ENCODE data around the gene DDX4. TPM values are rescaled to one million over a fixed set of nuclear protein-coding genes. Genes with fewer than 3 reads are reported as not detected.

DDX4 gene
- total RNA-seq, 1 experiment from 2014 or later = not detected

DNA sequence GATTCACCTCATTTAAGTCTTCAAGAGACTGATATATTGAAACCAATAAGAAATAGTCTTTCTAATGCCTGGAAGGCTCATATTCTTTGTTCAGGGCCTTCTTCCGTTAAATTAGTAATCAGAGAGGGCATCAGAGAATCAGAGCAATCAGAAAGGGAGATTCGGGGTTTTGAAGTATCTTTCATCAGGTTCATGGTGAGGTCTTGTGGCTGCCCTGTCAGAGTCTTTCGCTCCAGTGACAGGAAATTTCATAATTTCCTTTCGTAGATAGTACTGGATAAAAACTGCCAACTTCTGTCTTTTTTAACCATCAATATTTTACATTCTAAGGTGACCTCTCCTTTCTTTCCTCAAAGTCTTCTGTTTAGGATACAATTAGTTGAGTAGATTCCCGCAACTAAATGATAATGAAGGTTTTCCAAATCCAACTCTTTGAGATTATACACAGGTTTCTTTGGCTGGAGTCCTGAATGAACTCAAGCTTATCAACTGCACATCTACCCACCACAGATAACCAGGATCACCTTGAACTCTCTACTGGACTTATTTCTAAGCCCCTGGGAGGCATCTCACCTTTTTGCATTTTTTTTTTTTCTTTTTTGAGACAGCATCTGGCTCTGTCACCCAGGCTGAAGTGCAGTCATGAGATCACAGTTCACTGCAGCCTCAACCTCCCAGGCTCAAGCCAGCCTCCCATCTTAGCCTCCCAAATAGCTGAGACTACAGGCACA is 118.8 kb downstream of the DDX4 start:
- Histone ChIP-seq H3K4me1 (ENCODE audit: insufficient read depth, low read length) (peaks cover 8% of the 10 kb centered on the region; the same call in 1 of the 2 replicates), H3K27ac (ENCODE audit: low read length) (no peak overlapping the region), H4K20me1 (ENCODE audit: low read length) (no peaks in the 10 kb centered on the region), H3K79me2 (ENCODE audit: low read length) (no peaks in the 10 kb centered on the region), H3K4me3 (ENCODE audit: low read length) (no peak overlapping the region), H3K9ac (ENCODE audit: low read length) (no peak overlapping the region), H3K36me3 (ENCODE audit: low read depth, low read length) (no peaks in the 10 kb centered on the region), H3K9me2 (replicated peaks; ENCODE audit: low read length) (no peaks in the 10 kb centered on the region), H3K9me3 (ENCODE audit: low read length) (no peaks in the 10 kb centered on the region), H3K4me2 (ENCODE audit: low read length) (no peak overlapping the region), H2AFZ (ENCODE audit: low read length) (no peak overlapping the region), H3K27me3 (ENCODE audit: low read length) (no peaks in the 10 kb centered on the region), H3F3A (ENCODE audit: low read length, unreplicated experiment) (no peaks in the 10 kb centered on the region)
- DNase-seq (no peak), ATAC-seq (no peak)
- ChIA-PET POLR2A (ENCODE audit: unreplicated experiment) (no interaction called here), CTCF (no interaction called here)
- no TSS peak for BruUV-seq (replicated peaks)
- intact Hi-C loops (cut with micrococcal nuclease) = loop anchor here (10.0 kb wide), 1 partner anchor 102 kb away; no protein-coding TSS in a partner anchor
- TF ChIP-seq EZH2 (IDR thresholded peaks at IDR 0.05; ENCODE audit: low read length, unreplicated experiment) = no peak
- TF ChIP-seq, protein P1, sequence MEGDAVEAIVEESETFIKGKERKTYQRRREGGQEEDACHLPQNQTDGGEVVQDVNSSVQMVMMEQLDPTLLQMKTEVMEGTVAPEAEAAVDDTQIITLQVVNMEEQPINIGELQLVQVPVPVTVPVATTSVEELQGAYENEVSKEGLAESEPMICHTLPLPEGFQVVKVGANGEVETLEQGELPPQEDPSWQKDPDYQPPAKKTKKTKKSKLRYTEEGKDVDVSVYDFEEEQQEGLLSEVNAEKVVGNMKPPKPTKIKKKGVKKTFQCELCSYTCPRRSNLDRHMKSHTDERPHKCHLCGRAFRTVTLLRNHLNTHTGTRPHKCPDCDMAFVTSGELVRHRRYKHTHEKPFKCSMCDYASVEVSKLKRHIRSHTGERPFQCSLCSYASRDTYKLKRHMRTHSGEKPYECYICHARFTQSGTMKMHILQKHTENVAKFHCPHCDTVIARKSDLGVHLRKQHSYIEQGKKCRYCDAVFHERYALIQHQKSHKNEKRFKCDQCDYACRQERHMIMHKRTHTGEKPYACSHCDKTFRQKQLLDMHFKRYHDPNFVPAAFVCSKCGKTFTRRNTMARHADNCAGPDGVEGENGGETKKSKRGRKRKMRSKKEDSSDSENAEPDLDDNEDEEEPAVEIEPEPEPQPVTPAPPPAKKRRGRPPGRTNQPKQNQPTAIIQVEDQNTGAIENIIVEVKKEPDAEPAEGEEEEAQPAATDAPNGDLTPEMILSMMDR (conservative IDR thresholded peaks at IDR 0.05; ENCODE audit: low read depth, low read length) = no peak
- no peak for TF ChIP-seq EZH2phosphoT487 (IDR thresholded peaks at IDR 0.05; ENCODE audit: borderline replicate concordance, low read length)

DNA sequence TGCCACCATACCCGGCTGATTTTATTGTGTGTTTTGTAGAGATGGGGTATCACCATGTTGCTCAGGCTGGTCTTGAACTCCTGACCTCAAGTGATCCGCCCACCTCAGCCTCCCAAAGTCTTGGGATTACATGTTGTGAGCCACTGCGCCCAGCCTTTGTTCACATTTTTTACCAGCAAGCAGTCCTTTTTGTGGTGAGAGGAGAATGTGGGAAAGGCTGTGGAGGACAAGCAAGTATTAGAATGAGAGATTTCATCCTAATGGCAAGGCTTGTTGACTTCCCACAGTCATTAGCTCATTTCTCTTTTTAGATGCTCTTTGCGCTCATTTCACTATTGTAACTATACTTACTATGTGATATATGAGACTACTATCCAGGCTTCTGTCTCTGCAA is 119.4 kb downstream of the DDX4 start:
- H4K20me1 ChIP-seq (ENCODE audit: low read length) = no peaks in the 10 kb centered on the region
- H3K27ac ChIP-seq (ENCODE audit: low read length) = no peak overlapping the region
- no TSS peak for BruUV-seq (replicated peaks)
- no peaks in the 10 kb centered on the region for H3K9me3 ChIP-seq (ENCODE audit: low read length)
- no peaks in the 10 kb centered on the region for H3K36me3 ChIP-seq (ENCODE audit: low read depth, low read length)
- H3K4me1 ChIP-seq (ENCODE audit: insufficient read depth, low read length) = peaks cover 6% of the 10 kb centered on the region; the same call in 1 of the 2 replicates
- no peak overlapping the region for H2AFZ ChIP-seq (ENCODE audit: low read length)
- TF ChIP-seq, protein P1 (conservative IDR thresholded peaks at IDR 0.05; ENCODE audit: low read depth, low read length) = no peak
- TF ChIP-seq EZH2 (IDR thresholded peaks at IDR 0.05; ENCODE audit: low read length, unreplicated experiment) = no peak
- no peak overlapping the region for H3K9ac ChIP-seq (ENCODE audit: low read length)
- H3K4me3 ChIP-seq (ENCODE audit: low read length) = no peak overlapping the region
- CTCF ChIA-PET = no interaction called here
- no peak for DNase-seq
- no peaks in the 10 kb centered on the region for H3K79me2 ChIP-seq (ENCODE audit: low read length)
- H3K4me2 ChIP-seq (ENCODE audit: low read length) = no peak overlapping the region
- no peaks in the 10 kb centered on the region for H3K27me3 ChIP-seq (ENCODE audit: low read length)
- POLR2A ChIA-PET (ENCODE audit: unreplicated experiment) = no interaction called here
- intact Hi-C loops (cut with micrococcal nuclease) = loop anchor here (10.0 kb wide), 1 partner anchor 102 kb away; no protein-coding TSS in a partner anchor
- H3F3A ChIP-seq (ENCODE audit: low read length, unreplicated experiment) = no peaks in the 10 kb centered on the region
- H3K9me2 ChIP-seq (replicated peaks; ENCODE audit: low read length) = no peaks in the 10 kb centered on the region
- no peak for ATAC-seq

DNA sequence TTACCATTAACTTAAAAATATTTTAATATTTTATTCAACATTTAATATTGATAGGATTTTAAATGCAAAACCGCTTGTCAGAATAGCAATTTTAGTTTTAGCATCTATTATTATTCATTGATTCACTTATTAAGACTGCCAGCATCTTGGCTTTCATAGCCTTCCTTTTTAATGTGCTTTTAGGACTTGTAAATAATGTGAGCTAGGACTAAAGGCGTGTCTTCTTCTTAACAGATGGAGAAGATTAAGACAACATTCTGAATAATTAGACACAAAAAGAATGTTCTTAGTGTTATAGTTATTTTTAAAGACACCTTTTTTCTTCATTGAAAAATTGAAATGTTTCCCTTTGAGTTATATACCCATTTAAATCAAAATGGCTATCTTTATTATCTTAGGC is 120.2 kb downstream of the DDX4 start:
- no peaks in the 10 kb centered on the region for H3K9me3 ChIP-seq (ENCODE audit: low read length)
- no peak overlapping the region for H3K27ac ChIP-seq (ENCODE audit: low read length)
- CTCF ChIA-PET = no interaction called here
- peaks cover 6% of the 10 kb centered on the region; the same call in 1 of the 2 replicates for H3K4me1 ChIP-seq (ENCODE audit: insufficient read depth, low read length)
- no peaks in the 10 kb centered on the region for H3F3A ChIP-seq (ENCODE audit: low read length, unreplicated experiment)
- intact Hi-C loops (cut with micrococcal nuclease) = loop anchor here (10.0 kb wide), 1 partner anchor 103 kb away; no protein-coding TSS in a partner anchor
- POLR2A ChIA-PET (ENCODE audit: unreplicated experiment) = no interaction called here
- no peaks in the 10 kb centered on the region for H3K79me2 ChIP-seq (ENCODE audit: low read length)
- H3K4me3 ChIP-seq (ENCODE audit: low read length) = no peak overlapping the region
- no peak overlapping the region for H3K4me2 ChIP-seq (ENCODE audit: low read length)
- H3K27me3 ChIP-seq (ENCODE audit: low read length) = no peaks in the 10 kb centered on the region
- BruUV-seq (replicated peaks) = no TSS peak
- ATAC-seq = no peak
- no peak overlapping the region for H2AFZ ChIP-seq (ENCODE audit: low read length)
- H3K9me2 ChIP-seq (replicated peaks; ENCODE audit: low read length) = no peaks in the 10 kb centered on the region
- H4K20me1 ChIP-seq (ENCODE audit: low read length) = no peaks in the 10 kb centered on the region
- no peaks in the 10 kb centered on the region for H3K36me3 ChIP-seq (ENCODE audit: low read depth, low read length)
- TF ChIP-seq, protein P1 (conservative IDR thresholded peaks at IDR 0.05; ENCODE audit: low read depth, low read length) = no peak
- TF ChIP-seq EZH2 (IDR thresholded peaks at IDR 0.05; ENCODE audit: low read length, unreplicated experiment) (no peak), EZH2phosphoT487 (IDR thresholded peaks at IDR 0.05; ENCODE audit: borderline replicate concordance, low read length) (no peak)
- H3K9ac ChIP-seq (ENCODE audit: low read length) = no peak overlapping the region
- no peak for DNase-seq

Measured in PC-3 (cell line).